ENCODE measurements around the gene B3GNT9.
"Not testable (repeated sequence)": the region's sequence is repeated elsewhere in the genome, so short reads cannot be mapped to it uniquely, and the experiment has no call there.

The B3GNT9 gene

DNA sequence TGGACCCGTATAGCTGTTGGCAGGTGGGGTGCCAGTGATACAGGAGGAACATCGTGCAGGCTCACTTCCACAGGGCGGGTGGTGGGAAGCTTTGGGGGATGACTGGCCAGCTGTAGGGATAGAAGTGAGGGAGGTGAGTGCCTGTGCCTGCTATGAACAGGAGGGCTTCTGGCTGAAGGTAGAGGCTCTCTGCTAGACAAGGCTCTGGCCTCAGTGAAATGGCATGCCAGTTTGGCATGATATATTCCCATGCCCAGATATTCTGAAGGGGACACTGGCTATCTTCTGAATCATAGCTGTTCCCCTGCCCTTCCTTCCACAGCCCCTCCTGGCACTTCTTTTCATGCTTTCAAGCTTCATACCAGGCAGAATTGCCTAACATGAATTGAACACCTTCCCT lies 21.9 kb downstream of the B3GNT9 start:
- TF ChIP-seq, protein P1, sequence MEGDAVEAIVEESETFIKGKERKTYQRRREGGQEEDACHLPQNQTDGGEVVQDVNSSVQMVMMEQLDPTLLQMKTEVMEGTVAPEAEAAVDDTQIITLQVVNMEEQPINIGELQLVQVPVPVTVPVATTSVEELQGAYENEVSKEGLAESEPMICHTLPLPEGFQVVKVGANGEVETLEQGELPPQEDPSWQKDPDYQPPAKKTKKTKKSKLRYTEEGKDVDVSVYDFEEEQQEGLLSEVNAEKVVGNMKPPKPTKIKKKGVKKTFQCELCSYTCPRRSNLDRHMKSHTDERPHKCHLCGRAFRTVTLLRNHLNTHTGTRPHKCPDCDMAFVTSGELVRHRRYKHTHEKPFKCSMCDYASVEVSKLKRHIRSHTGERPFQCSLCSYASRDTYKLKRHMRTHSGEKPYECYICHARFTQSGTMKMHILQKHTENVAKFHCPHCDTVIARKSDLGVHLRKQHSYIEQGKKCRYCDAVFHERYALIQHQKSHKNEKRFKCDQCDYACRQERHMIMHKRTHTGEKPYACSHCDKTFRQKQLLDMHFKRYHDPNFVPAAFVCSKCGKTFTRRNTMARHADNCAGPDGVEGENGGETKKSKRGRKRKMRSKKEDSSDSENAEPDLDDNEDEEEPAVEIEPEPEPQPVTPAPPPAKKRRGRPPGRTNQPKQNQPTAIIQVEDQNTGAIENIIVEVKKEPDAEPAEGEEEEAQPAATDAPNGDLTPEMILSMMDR (conservative IDR thresholded peaks at IDR 0.05) = no peak
- no peak overlapping the region for H3K27ac ChIP-seq

DNA sequence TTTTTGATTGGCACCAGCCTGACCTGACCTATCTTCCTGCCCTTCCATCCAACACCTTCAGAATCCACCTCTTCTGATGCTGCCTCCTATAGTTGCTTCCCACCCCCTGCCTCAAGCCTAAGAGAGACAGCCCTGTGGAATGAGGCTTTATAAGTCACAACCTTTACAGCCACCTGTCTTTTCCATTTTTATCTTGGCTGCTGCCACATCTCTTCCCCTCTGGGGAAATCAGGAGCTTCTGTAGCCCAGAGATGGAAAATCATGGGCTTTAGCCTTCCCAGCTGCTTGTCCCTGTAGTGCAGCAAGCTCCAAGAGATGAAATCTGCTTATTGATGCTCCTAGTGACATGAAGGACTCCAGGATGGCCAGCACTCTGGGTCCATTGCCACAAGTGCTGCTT lies 22.4 kb downstream of the B3GNT9 start:
- TF ChIP-seq, protein P1 (conservative IDR thresholded peaks at IDR 0.05) = no peak
- no peak overlapping the region for H3K27ac ChIP-seq

DNA sequence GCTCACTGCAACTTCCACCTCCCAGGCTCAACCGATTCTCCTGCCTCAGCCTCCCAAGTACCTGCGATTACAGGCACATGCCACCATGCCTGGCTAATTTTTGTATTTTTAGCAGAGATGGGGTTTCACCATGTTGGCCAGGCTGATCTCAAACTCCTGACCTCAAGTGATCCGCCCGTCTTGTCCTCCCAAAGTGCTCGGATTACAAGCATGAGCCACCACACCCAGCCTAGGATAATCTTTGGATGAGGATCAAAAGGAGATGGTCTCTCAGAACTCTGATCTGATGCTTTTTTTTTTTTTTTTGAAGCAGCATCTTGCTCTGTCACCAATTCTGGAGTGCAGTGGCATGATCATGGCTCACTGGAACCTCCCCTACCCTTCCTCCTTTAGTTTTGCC lies 28.0 kb downstream of the B3GNT9 start:
- H3K27ac ChIP-seq = not testable (repeated sequence)

DNA sequence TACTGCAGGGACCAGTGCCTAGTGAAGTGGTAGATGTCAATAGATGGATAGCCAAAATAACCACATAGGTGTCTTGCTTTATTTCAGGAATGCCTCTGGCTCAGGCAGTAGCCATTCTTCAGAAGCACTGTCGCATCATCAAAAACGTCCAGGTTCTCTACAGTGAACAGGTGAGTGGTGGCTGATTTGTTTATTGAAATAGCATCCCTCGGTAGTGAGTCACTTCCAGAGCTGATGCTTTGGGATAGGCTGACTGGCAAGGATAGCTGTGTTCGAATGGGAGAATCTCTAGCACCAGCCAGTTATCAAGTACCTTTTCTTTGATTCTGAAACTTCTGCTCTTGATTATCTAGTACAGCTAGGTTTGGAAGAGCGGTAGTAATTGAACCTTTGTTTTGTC lies 30.8 kb downstream of the B3GNT9 start:
- TF ChIP-seq, protein P1 (conservative IDR thresholded peaks at IDR 0.05) = no peak
- H3K27ac ChIP-seq = no peak overlapping the region

DNA sequence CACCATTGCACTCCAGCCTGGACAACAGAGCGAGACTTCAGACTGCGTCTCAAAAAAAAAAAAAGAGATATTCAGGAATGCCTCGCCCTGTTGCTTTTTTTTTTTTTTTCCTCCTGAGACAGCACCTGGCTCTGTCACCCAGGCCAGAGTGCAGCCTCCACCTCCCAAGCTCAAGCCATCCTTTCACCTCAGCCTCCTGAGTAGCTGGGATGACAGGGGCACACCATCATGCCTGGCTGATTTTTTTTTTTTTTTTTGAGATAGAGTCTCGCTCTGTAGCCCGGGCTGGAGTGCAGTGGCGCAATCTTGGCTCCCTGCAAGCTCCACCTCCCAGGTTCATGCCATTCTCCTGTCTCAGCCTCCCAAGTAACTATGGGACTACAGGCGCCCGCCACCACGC lies 33.1 kb downstream of the B3GNT9 start:
- H3K27ac ChIP-seq = no peak overlapping the region
- TF ChIP-seq, protein P1 (conservative IDR thresholded peaks at IDR 0.05) = no peak

DNA sequence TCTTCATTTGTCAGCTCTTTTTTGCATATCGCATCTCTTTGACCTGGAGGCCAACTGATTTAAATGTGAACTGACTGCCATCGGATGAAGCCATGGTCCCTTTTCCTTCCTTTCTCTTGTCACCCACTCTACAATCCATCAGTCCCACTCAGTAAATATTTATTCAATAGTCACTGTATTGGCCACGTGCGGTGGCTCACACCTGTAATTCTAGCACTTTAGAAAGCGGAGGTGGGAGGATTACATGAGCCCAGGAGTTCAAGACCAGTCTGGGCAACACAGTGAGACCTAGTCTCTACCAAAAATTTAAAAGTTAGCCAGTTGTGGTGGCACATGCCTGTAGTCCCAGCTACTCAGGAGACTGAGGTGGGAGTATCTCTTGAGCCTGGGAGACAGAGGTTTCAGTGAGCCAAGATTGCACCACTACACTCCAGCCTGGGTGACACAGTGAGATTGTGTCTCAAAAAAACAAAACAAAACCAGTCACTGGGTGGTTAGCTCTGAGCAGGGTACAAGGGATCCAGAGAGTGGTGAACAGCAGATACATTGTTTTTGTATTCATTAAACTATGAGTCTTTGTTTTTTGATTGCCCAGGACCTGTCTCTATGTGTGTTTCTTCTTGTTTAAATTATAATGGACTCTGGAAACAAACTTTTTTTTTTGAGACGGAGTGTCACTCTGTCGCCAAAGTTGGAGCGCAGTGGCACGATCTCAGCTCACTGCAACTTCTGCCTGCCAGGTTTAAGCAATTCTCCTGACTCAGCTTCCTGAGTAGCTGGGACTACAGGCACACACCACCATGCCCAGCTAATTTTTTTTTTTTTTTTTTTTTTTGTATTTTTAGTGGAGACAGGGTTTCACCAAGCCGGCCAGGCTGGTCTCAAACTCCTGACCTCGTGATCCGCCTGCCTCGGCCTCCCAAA lies 34.1 kb downstream of the B3GNT9 start:
- H3K27ac ChIP-seq = no peak overlapping the region
- TF ChIP-seq, protein P1 (conservative IDR thresholded peaks at IDR 0.05) = no peak

DNA sequence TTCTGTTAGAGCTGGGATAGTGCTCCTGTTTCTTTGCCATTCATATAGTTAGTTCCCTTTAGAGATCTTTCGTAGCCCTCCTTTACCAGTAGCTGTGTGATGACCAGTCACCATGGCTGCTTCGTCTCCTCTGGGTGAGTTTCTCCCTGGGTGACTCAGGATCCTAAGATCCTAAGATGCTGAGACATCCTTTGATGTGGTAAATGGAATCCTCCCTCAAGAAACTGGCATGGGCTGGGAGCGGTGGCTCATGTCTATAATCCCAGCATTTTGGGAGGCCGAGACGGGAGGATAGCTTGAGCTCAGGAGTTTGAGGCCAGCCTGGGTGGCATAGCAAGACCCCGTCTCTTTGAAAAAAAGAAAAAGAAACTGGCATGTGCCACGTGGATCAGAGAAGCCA lies 35.2 kb downstream of the B3GNT9 start:
- H3K27ac ChIP-seq = no peak overlapping the region
- TF ChIP-seq, protein P1 (conservative IDR thresholded peaks at IDR 0.05) = no peak

DNA sequence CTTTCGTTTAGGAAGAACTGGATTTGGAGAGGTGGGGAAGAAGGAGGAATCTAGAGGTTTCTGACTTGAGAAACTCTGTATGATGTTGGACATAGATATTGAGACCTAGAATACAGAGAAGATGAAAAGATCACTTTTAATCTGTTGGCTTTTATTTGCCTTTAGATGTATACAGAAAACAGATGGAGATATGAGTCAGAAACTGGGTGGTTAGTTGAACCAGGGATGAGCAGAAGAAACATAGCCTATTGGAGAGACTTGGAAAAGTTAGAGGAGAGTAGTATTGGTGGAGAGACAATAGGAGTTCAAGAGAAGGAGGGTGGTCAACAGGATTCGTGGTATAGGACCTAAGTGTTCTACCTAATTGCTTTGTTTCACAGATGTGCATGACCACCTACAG lies 36.0 kb downstream of the B3GNT9 start:
- H3K27ac ChIP-seq = peak overlapping the region; percentile 85
- TF ChIP-seq, protein P1 (conservative IDR thresholded peaks at IDR 0.05) = no peak

Measured in VCaP (cell line).